ENCODE results near the gene RAB18. TPM values are rescaled to one million over a fixed set of nuclear protein-coding genes. Genes with fewer than 3 reads are reported as not detected.

RAB18 gene
- total RNA-seq, 1 donor from 2014 or later: 67.0 TPM

DNA sequence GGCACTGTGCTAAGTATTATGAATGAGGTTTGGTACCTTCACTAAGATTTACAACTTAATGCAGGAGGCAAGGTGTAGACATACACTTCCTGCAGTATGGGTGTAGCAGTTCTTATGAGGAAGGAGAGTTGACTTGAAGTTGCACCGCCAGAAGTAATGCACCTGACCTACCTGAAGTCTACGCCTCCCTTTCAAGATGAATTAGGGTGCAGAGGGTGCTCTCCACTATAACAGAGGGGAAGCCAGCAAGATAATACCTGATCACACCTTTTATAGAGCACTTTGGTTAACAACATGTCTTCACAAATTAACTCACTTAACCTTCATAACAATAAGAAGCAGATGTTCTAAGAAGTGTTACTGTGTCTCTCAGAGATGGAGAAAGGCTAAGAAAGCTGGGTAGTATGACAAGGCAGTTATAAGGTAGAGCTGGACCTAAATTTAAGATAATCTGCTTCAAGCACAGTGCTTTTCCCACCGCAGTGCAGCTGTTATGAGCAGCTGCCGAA is 552 bp upstream of the RAB18 start:
- intact Hi-C loops (cut with micrococcal nuclease): loop anchor here (1.0 to 10.0 kb wide), 11 partner anchors 10 to 1059 kb away; partner anchors contain the start of genes ABI1, ANKRD26, MASTL and MPP7

DNA sequence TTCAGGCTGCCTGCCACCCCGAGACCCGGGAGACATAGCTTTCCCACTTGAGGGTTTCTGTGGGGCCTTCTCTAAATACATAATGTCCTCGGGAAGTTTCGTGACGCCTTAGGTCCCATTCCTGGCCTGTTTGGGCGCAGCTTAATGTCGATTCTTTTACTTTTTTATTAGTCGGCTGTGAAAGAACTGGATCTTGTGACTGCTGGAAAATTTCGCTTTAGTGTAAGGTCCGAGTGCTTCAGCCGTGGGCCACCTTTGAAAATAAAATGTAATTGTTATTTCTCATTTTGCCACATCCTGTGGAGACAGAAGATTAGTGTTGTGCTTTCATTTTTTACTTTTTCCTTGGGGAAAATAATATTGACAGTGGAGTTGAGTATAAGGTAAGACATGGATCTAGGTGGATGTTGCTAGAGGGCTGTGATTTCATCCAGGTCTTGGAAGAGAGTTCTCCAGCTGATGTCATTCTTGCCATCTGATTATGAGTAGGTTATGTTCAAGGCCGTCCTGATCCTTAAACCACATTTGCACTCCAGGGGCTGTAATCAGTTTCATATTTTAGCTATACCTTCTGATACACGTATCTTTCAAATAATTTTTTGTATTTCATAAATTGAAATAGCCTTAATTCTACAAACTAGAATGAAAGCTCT is 830 bp downstream of the RAB18 start:
- intact Hi-C loops (cut with micrococcal nuclease): loop anchor here (1.0 to 10.0 kb wide), 11 partner anchors 8 to 1060 kb away; partner anchors contain the start of genes ABI1, ANKRD26, MASTL and MPP7

DNA sequence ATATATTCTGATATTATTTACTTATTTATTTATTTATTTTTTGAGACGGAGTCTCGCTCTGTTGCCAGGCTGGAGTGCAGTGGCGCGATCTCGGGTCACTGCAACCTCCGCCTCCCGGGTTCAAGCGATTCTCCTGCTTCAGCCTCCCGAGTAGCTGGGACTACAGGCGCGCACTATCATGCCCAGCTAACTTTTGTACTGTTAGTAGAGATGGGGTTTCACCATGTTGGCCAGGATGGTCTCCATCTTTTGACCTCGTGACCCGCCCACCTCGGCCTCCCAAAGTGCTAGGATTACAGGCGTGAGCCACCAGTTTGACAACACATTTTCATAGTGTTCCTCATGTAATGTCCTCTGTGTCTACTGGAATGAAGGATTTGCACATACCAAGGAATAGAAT is 1.4 kb downstream of the RAB18 start:
- intact Hi-C loops (cut with micrococcal nuclease): loop anchor here (2.0 to 10.0 kb wide), 4 partner anchors 23 to 1061 kb away; partner anchors contain the start of genes ABI1 and ANKRD26

DNA sequence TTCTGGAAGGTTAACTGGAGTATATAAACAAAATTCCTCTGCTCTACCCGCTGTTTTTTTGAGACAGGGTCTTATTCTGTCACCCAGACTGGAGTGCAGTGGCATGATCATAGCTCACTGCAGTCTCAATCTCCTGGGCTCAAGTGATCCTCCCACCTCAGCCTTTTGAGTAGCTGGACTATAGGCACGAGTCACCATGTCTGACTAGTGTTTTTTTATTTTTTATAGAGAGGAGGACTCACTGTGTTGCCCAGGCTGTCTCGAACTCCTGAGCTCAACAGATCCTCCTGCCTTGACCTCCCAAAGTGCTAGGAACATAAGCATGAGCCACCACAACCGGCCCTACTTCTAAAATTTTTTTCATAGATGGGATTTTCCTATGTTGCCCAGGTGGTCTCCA is 2.2 kb downstream of the RAB18 start:
- intact Hi-C loops (cut with micrococcal nuclease): loop anchor here (10.0 kb wide), 2 partner anchors 401 to 1061 kb away; partner anchors contain the start of gene ANKRD26

DNA sequence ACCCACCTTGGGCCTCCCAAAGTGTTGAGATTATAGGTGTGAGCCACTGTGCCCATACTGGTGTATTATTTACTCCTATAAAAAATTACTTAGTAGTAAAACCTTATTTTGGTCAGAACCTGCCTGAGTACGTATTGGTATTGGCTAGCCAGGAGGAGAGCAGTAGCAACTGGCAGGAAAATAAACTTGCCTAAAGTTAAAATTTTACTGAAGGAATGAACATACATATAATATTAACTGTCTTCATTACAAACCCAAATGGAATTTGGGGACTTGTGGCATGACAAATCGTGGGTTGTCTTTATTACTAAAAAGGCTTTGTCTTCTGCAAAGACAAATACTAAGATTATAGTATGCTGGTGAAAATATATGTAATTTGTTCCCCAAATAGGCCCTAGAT is 8.4 kb downstream of the RAB18 start:
- intact Hi-C loops (cut with micrococcal nuclease): no loop called here

DNA sequence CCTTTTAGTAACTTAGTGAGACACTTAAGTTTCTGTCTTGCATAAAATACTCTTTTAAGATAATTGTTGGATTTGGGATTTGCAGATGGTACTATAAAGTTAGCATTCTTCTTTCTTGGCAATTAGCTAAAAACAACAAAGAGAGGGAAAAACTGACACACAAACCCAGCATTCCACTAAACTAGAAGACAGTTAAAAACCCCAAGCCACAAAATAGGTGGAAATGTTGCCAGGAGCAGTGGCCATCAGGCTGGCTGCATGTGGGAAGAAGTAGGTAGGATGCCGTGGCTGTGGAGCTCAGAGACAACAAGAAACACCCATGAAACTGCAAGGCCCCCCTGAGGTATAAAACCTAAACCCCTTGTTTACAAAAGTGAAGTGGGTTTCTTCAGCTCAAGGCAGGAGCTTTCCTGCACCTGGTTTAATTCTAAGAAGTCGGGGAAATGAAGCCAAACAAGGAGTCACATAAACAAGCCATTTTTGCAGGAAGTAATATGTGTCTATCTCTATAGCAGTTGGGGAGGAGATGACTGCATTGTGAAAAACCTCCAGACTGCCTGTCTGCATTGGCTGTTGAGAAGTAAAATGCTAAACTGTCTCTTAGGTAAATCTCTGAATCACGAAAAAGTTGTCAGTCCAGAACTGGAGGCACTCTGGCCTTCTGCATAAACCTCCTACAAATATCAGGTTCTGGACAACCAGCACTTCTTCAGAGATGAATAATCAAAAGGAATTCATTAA is 9.5 kb downstream of the RAB18 start:
- intact Hi-C loops (cut with micrococcal nuclease): loop anchor here (1.0 kb wide), 1 partner anchor 9 kb away; the partner anchor contains the start of gene RAB18

DNA sequence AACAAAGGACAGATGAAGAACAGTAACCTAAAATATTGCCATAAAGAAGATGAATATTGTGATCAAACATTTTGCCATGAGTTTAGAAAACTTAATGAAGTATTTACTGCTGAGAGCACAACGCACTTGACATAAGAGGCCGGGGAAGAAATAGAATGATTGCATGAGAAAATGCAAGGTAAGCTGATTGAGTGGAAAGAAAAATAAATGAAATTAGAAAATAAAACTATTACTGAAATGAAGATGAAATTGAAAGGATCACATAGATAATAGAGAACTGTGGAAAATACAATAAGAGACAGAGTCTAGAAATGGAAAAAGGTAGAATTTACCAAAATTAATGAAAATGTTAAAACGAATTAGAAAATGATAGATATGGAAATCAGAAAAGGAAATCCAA is 10.1 kb downstream of the RAB18 start:
- intact Hi-C loops (cut with micrococcal nuclease): no loop called here

DNA sequence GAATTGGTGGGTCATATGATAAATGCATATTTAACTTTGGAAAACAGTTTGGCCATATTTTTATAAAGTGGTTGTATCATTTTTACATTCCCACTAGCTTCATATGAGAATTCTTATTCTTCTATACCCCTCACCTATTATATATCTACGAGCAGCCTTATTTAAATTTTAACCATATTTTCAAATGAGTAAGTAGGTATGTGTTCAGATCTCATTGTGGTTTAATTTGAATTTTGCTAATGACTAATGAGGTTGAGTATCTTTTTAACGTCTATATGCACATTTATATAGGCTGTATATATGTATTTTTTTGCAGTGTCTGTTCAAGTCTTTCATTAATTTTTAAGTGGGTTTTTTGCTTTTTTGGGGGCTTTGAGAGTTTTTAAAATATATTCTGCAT is 14.2 kb downstream of the RAB18 start:
- intact Hi-C loops (cut with micrococcal nuclease): loop anchor here (5.0 kb wide), 1 partner anchor 1091 kb away; no protein-coding TSS in a partner anchor

DNA sequence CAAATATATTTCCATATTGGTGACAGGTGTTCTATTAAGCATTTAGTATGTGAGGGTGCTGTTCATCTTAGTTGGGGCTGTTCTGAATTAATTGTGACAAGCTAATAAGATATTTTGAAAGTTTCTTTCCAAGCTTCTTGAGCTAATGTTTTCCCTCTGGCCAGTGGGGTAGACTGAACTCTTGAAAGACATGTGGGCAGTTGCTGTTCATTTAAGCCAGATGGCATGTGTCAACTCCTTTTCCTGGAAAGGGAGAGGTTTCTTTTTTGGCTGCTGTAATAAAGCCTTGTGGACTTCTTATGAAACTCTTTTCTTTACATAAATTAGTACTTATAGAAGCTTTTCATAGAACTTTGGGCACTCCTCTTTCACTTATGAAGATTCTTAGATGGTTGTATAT is 21.7 kb downstream of the RAB18 start:
- intact Hi-C loops (cut with micrococcal nuclease): no loop called here

DNA sequence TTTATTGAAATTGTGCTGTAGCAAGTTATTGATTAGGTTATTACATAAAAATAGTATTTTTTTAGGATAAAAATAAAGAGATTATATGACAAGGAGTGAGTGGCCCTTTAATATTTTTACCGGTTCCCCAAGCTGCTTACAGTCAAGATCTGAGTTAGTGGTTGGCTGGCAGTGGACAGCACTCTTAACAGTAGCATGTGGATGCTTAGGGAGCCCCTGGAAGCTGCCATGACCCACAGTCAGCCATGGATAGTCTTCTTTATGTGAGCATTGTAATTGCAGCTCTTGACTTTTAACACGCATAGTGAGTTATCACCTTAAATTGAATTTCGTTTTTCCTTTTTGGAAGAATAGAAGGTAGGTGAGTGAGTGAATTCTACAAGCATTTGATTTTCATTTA is 22.1 kb downstream of the RAB18 start:
- intact Hi-C loops (cut with micrococcal nuclease): no loop called here

DNA sequence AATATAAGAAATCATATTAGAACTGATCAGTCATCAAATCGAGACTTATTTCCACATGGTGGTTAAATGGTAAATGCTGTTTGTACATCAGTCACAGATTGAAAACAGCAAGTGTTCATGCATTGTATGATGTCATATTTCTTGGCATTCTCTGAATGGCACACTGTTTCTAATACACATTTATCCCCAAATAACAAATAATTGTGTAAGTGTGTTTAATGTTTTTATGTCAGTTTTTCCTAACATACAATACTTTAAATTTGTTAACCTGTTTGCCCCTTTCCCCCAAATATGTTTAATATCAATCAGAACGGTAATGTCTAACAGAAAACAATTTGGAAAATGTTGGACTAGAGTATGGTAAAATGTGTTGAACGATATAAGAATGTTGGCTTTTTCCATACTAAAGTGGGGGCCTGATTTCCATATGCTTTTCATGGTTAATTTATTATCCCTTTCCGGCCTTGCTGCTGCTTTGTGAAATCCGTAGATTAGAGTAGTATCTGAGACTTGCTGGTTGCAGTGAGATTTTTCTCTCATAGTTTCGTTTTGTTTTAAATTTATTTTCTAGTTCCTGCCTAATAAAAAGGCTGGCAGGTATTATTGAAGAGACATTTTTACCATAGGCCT is 23.7 kb downstream of the RAB18 start:
- intact Hi-C loops (cut with micrococcal nuclease): loop anchor here (2.0 kb wide), 1 partner anchor 23 kb away; the partner anchor contains the start of gene RAB18

DNA sequence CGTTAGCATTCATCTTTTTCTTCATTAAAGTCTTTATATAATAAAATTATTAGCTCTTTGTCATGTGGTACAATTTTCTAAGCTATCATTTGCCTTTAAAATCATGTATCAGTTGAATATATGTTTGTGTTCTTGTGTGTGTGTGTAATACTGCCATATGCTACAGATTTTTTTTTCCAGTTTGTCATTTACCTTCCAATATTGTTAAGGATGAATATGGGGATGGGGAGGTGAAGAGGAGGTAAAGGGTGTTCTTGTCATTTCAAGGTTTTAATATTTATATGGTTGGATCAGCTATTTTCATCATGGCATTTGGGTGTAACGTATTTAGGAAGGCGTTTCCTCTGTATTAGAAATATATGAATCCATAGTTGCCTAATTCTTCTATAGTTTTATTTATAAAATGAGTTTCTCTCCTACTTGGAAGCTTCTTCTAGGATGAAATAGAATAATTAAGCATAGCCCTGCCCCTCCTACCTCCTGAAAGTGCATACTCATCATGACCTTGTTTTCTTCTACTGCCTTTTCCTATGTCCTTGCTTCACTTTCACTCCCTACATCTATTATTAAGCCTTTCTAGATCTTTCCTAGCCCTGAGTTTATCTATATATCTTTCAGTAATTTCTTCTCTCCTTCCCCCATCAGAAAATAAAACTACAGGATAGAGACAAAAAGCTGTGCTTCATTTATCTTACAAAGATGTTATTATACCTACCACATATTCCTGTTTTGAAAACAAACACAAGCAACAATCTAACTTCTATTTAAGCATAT is 25.1 kb downstream of the RAB18 start:
- intact Hi-C loops (cut with micrococcal nuclease): loop anchor here (2.0 kb wide), 1 partner anchor 24 kb away; the partner anchor contains the start of gene RAB18

DNA sequence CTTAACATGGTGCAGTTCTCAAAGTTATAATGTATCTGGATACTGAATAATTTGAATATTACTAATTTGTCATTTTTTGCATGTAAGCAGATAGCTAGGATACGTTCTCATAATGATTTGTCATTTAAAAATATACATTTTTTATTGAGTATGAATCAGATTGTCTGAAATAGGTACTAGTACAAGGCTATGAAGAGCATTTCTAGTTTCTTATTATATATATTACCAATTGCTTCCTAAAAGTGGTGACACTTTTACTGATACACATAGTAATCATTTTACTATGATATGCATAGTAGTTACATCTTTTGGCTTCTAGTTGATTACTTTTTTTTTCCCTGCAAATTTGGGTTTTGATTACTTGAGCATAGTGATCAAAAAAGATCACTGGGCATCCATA is 26.4 kb downstream of the RAB18 start:
- intact Hi-C loops (cut with micrococcal nuclease): no loop called here

DNA sequence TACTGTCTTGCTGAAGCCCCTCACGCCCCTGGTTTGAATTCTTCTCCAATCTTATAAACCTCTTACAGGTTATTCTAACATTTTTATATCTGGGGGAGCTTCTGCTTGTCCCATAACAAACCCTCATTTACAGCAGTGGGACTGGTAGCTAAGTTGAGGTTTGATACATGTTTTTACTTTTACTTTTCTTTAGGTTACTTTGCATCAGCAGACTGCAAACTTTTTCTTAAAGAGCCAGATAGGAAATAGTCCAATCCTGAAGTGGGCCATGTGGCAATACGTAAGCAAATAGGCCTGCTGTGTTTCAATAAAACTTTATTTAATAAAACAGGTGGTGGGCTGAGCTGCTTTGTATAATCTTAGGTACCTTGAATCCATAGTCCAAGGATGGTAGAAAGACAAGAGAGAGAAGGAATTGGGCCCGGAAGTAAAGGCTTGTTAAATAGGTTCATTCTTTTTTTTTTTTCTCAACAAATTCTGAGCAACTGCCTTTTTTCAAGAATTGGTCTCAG is 27.3 kb downstream of the RAB18 start:
- intact Hi-C loops (cut with micrococcal nuclease): no loop called here

DNA sequence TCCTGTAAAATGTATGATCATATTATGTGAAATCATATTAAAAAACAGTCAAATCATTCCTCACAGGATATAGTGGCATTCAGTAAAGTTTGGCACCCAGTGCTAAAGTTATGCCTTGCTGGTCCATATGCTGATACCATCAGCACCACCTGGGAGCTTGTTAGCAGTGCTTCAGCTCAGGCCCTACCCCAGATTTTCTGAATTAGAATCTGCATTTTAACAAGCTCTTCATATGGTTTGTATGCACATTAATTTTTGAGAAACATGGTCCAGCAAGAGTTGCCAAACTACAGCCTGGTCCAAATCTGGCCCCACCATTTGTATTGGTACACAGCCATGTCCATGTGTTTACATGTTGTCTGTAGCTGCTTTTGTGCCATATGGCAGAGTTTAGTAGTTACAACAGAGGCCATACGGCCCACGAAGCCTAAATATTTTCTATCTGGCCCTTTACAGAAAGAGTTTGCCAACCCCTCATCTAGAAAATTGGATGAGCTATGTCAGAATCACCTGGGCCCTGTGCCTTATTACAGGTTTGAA is 30.1 kb downstream of the RAB18 start:
- intact Hi-C loops (cut with micrococcal nuclease): no loop called here

DNA sequence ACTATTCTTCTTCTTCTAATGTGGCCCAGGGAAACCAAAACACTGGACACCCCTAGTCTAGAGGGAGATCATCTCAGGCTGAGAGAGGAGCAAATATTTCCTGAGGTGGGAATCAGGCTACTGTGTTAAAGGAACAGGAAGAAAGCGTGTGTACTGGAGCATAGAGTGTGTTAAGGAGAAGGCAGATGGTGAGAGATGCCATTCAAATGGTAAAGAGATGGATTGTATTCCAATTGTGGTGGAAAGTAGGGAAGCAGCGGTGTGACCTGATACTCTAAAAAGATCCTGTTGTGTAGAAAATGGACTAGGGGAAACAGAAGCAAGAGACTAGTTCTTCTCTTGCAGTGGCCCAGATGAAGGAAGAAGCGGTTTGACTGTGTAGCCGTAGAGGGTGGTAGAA is 31.2 kb downstream of the RAB18 start:
- intact Hi-C loops (cut with micrococcal nuclease): no loop called here

DNA sequence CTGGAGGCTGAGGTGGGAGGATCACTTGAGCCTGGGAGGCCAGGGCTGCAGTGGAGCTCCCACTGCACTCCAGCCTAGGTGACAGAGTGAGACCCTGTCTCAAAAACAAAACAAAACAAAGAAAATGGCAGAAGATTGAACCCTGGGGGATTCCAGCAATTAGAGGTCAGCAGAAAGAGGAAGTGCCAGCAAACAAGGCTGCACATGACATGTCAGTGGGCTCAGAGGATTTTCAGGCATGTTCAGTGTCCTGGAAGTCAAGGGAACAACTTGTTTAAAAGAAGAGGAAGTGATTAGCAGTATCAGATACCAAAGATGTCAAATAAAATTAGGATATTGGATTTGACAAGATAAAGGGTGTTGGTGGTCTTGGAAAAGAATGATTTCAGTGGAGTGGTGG is 32.3 kb downstream of the RAB18 start:
- intact Hi-C loops (cut with micrococcal nuclease): no loop called here

DNA sequence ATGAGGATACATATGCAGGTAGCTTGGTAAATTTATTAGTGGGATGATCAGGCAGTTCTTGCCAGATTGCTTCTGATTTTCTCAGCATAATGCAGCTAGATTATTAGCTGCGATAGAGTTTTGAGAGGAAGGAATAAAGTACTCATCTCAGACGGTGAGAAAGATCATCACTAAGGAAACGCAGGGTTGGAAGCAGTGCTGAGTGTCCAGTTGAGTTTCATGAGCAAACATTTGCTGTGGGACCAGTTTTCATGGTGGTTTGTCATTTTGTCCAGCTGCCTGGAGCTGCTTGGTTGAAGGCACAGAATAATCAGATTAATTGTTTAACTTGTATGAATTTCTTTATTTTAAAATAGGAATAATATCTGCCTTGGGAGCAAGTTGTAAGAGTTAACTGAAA is 33.1 kb downstream of the RAB18 start:
- intact Hi-C loops (cut with micrococcal nuclease): no loop called here

DNA sequence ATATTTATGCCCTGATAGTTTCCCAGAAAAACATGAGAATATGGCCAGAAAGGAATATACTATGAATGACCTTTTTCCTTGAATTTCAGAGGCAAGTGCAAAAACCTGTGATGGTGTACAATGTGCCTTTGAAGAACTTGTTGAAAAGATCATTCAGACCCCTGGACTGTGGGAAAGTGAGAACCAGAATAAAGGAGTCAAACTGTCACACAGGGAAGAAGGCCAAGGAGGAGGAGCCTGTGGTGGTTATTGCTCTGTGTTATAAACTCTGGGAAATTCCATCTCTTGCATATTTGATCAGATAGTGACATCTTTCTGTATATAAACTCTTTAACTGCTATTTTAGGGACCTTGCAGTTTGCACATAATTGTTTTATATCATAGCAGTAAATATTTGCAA is 33.7 kb downstream of the RAB18 start:
- intact Hi-C loops (cut with micrococcal nuclease): no loop called here

DNA sequence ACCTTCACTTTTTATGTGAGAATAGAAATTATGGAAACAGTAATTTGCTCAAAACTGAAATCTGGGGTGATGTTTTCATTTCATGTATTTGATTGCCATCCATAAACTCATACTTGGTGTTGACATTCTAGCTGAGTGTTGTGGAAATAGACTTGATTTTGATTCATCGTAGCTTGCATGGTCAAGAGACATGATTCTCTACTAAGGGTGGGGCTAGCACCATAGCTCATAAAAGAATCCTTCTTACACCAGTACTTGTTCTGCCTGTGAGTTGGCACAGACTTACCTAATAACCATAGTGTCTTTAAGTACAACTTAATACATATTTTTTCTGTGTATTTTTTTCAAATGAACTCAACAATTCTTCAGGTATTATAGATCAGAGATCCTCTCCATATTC is 36.6 kb downstream of the RAB18 start:
- intact Hi-C loops (cut with micrococcal nuclease): no loop called here
